ENCODE results near the gene TRPV4. TPM values are rescaled to one million over a fixed set of nuclear protein-coding genes. Genes with fewer than 3 reads are reported as not detected.

TRPV4 gene
- total RNA-seq, 3 donors from 2014 or later: 0.43 to 0.92 (median 0.48) TPM

GRCh38 chr12:109800536-109800935 is 32.7 kb downstream of the TRPV4 start:
- H3K4me3 ChIP-seq: no peak overlapping the region
- TF ChIP-seq CTCF (IDR thresholded peaks at IDR 0.05): no peak
- DNase-seq: no peak
- no peak for ATAC-seq
- no peaks in the 10 kb centered on the region for H3K9me3 ChIP-seq
- no peaks in the 10 kb centered on the region for H3K4me1 ChIP-seq (ENCODE audit: low read depth)
- H3K36me3 ChIP-seq (ENCODE audit: low read depth): no peaks in the 10 kb centered on the region
- intact Hi-C loops (cut with DNase I, micrococcal nuclease): loop anchor here in 1 of 2 donors (10.0 kb wide), 1 partner anchor 84 kb away; the partner anchor contains the start of gene GLTP

GRCh38 chr12:109798691-109799090 is 34.5 kb downstream of the TRPV4 start:
- intact Hi-C loops (cut with DNase I, micrococcal nuclease): no loop called here
- Histone ChIP-seq H3K36me3 (ENCODE audit: low read depth) (no peaks in the 10 kb centered on the region), H3K4me1 (ENCODE audit: low read depth) (no peaks in the 10 kb centered on the region), H3K4me3 (no peak overlapping the region), H3K9me3 (no peaks in the 10 kb centered on the region)
- TF ChIP-seq CTCF (IDR thresholded peaks at IDR 0.05): no peak
- no peak for ATAC-seq
- no peak for DNase-seq

GRCh38 chr12:109797905-109798669 is 35.1 kb downstream of the TRPV4 start:
- intact Hi-C loops (cut with DNase I, micrococcal nuclease): no loop called here
- Histone ChIP-seq H3K36me3 (ENCODE audit: low read depth) (no peaks in the 10 kb centered on the region), H3K9me3 (no peaks in the 10 kb centered on the region), H3K4me3 (no peak overlapping the region), H3K4me1 (ENCODE audit: low read depth) (no peaks in the 10 kb centered on the region)
- no peak for TF ChIP-seq CTCF (IDR thresholded peaks at IDR 0.05)
- no peak for ATAC-seq
- DNase-seq: no peak

- ATAC-seq (no peak), DNase-seq (no peak)
- Histone ChIP-seq H3K36me3 (ENCODE audit: low read depth) (no peaks in the 10 kb centered on the region), H3K9me3 (no peaks in the 10 kb centered on the region), H3K4me3 (no peak overlapping the region), H3K4me1 (ENCODE audit: low read depth) (no peaks in the 10 kb centered on the region)
- intact Hi-C loops (cut with DNase I, micrococcal nuclease): no loop called here
- no peak for TF ChIP-seq CTCF (IDR thresholded peaks at IDR 0.05)
Measured at GRCh38 chr12:109796057-109796456, 37.1 kb downstream of the TRPV4 start.

GRCh38 chr12:109795023-109795422 is 38.2 kb downstream of the TRPV4 start:
- Histone ChIP-seq H3K9me3 (no peaks in the 10 kb centered on the region), H3K36me3 (ENCODE audit: low read depth) (no peaks in the 10 kb centered on the region), H3K4me1 (ENCODE audit: low read depth) (no peaks in the 10 kb centered on the region), H3K4me3 (no peak overlapping the region)
- intact Hi-C loops (cut with DNase I, micrococcal nuclease): no loop called here
- DNase-seq: no peak
- no peak for ATAC-seq
- no peak for TF ChIP-seq CTCF (IDR thresholded peaks at IDR 0.05)

Data from mucosa of descending colon (tissue), 3 donors.